Tibial artery (tissue), 4 donors: Measurements from ENCODE around the gene TEAD1.

Experiments
- DNase-seq, 2 donors: peaks; one replicate each; pipeline ENCODE4 v3.0.0-alpha.2; 2019
- H3K27ac ChIP-seq, 2 donors: fragments of 200-600 bp; sonication (generic) in 1 of 2; 1 replicate in 1 of 2; 2 replicates in 1 of 2; pipeline ENCODE4 v1.5.1; 2018 to 2019; ENCODE audit warnings: mild to moderate bottlenecking in 1 of 2
- H3K27me3 ChIP-seq, 2 donors: fragments of 200-600 bp; sonication (generic) in 1 of 2; one replicate each; pipeline versions ENCODE4 v1.5.1 to v1.6.0; 2016 to 2019
- H3K36me3 ChIP-seq, 3 donors: fragments of 200-600 bp; sonication (generic) in 2 of 3; one replicate each; pipeline ENCODE4 v1.5.1; 2016 to 2019; ENCODE audit warnings: mild to moderate bottlenecking in 2 of 3
- H3K4me1 ChIP-seq, 4 donors: fragments of 200-600 bp; sonication (generic) in 2 of 4; 1 replicate in 3 of 4; 2 replicates in 1 of 4; pipeline ENCODE4 v1.5.1; 2016 to 2019
- H3K4me3 ChIP-seq, 2 donors: fragments of 200-600 bp; sonication (generic) in 1 of 2; 1 replicate in 1 of 2; 2 replicates in 1 of 2; pipeline ENCODE4 v1.5.1; 2018 to 2019; ENCODE audit warnings: mild to moderate bottlenecking in 2 of 2
- H3K9me3 ChIP-seq, 3 donors: fragments of 200-600 bp; sonication (generic) in 1 of 3; one replicate each; pipeline ENCODE4 v1.5.1; 2016 to 2019
- intact Hi-C: fragments of 100-400 bp; cut with DNase I; formaldehyde crosslinking; loops from one replicate; pipeline ENCODE4 v1.15.0; 2023; ENCODE audit warnings: low total_unique reads
- TF ChIP-seq, protein P1 (sequence below), 2 experiments: fragments of 200-600 bp in 1 of 2; fragments of 450-650 bp in 1 of 2; IDR thresholded peaks; one replicate each; pipeline ENCODE4 v1.5.1; 2017 to 2019; ENCODE audit warnings: antibody characterized with exemption in 2 of 2, mild to moderate bottlenecking in 1 of 2, moderate library complexity in 1 of 2

The TEAD1 gene

DNA sequence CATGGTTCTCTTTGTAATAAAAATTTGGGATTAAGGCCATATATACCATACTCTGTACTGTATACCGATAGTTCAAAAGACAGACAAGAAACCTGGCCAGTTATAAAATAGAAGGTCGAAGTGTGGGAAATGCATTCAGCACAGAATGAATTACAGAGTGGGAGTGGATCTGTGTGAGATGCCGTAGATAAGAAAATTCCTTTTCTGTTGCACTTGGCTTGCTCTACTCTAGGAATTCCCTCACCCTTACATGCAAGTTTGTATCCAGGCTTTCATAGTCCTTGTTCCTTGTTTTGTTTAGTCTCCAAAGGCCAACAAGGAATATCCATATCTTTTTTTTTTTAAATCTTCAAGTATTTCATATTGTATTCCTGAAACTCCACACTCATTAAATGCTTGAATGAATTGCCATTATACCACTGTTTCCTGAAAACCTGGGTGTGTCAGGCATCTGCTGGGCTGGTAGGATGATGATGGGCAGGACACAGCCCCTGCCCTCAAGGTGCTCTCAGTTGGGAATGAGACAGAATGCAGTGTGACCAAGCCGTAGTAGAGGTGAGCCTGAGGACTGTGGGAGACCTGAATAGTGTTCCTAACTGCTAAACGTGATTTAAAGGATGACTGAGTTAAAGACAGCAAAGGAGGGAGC, 53.5 kb downstream of the TEAD1 start:
- Histone ChIP-seq H3K9me3 (no peaks in the 10 kb centered on the region), H3K4me1 (peaks cover 0 to 35% (median 14%) of the 10 kb centered on the region in 4 donors), H3K27ac (no peak overlapping the region), H3K36me3 (no peaks in the 10 kb centered on the region), H3K4me3 (no peak overlapping the region), H3K27me3 (no peaks in the 10 kb centered on the region)
- TF ChIP-seq, protein P1, sequence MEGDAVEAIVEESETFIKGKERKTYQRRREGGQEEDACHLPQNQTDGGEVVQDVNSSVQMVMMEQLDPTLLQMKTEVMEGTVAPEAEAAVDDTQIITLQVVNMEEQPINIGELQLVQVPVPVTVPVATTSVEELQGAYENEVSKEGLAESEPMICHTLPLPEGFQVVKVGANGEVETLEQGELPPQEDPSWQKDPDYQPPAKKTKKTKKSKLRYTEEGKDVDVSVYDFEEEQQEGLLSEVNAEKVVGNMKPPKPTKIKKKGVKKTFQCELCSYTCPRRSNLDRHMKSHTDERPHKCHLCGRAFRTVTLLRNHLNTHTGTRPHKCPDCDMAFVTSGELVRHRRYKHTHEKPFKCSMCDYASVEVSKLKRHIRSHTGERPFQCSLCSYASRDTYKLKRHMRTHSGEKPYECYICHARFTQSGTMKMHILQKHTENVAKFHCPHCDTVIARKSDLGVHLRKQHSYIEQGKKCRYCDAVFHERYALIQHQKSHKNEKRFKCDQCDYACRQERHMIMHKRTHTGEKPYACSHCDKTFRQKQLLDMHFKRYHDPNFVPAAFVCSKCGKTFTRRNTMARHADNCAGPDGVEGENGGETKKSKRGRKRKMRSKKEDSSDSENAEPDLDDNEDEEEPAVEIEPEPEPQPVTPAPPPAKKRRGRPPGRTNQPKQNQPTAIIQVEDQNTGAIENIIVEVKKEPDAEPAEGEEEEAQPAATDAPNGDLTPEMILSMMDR (IDR thresholded peaks at IDR 0.05): no peak
- DNase-seq: no peak
- intact Hi-C loops: no loop called here

DNA sequence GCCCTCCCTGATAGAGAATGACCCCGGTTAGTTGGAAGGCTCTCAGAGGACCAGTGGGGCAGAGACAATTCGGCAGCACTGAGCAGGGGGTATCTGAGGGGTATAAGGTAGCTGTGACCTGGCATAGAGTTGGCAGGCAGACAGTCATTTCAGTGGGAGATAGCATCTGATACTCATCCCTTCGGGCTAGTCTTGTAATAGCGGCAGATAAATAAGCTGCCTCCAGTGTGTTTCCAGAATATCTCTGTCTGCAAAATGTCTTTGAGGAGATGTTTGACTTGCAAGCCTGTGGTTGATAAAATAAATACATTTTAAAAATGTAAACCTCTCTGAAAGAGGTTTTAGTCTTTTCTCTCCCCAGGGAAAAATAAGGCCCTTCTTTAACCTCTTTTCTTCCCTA, 54.2 kb downstream of the TEAD1 start:
- no peaks in the 10 kb centered on the region for H3K36me3 ChIP-seq
- no peaks in the 10 kb centered on the region for H3K9me3 ChIP-seq
- intact Hi-C loops: no loop called here
- peaks cover 0 to 29% (median 14%) of the 10 kb centered on the region in 4 donors for H3K4me1 ChIP-seq
- H3K27me3 ChIP-seq: no peaks in the 10 kb centered on the region
- TF ChIP-seq, protein P1 (IDR thresholded peaks at IDR 0.05): no peak
- DNase-seq: no peak
- no peak overlapping the region for H3K4me3 ChIP-seq
- no peak overlapping the region for H3K27ac ChIP-seq

DNA sequence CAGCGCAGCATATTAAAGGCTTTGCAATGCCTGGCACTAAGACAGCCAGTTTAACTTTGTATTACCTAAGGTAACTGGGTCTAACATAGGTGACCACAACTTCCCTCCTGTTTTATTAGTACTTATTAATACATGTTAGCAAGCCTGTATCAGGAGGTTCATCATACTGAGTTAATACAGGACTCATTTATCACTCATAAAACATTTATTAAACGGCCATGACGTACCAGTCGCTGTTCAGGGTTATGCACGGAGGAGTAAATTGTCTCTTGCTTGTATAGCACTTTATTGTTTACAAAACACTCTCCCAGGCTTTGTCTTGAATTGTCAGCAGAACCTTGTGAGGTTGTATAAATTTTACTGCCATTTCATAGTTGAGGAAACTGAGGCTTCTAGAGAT, 55.7 kb downstream of the TEAD1 start:
- intact Hi-C loops: no loop called here
- DNase-seq: no peak
- TF ChIP-seq, protein P1 (IDR thresholded peaks at IDR 0.05): no peak
- no peaks in the 10 kb centered on the region for H3K27me3 ChIP-seq
- no peak overlapping the region for H3K4me3 ChIP-seq
- no peaks in the 10 kb centered on the region for H3K9me3 ChIP-seq
- H3K27ac ChIP-seq: no peak overlapping the region
- H3K4me1 ChIP-seq: peaks cover 0 to 23% (median 11%) of the 10 kb centered on the region in 4 donors
- H3K36me3 ChIP-seq: no peaks in the 10 kb centered on the region

DNA sequence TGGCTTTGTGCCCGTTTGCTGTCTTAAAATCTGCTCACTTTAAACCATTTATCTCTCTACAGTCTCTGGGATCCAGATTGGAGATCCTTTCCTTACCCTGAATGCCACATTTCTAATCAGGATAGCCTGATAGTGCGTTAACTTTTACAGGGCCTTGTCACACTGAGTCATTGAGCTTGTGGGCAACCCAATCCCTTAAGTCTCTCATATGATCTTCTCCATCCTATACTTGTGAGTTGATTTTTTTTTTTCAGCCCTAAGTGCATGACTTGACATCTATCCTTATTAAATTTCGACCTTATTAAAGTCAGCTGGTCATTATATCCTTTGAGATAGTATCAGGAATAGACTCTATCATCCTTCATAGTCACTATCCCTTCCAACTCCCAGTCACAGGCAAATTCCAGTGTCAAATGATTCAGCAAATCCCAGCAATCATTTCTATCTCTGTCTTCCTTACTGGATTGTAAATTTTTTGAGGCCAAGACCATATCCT, 57.7 kb downstream of the TEAD1 start:
- DNase-seq: no peak
- intact Hi-C loops: no loop called here
- H3K27ac ChIP-seq: no peak overlapping the region
- H3K27me3 ChIP-seq: no peaks in the 10 kb centered on the region
- TF ChIP-seq, protein P1 (IDR thresholded peaks at IDR 0.05): no peak
- H3K4me1 ChIP-seq: peaks cover 0 to 21% (median 8%) of the 10 kb centered on the region in 4 donors
- no peak overlapping the region for H3K4me3 ChIP-seq
- H3K36me3 ChIP-seq: no peaks in the 10 kb centered on the region
- H3K9me3 ChIP-seq: no peaks in the 10 kb centered on the region

DNA sequence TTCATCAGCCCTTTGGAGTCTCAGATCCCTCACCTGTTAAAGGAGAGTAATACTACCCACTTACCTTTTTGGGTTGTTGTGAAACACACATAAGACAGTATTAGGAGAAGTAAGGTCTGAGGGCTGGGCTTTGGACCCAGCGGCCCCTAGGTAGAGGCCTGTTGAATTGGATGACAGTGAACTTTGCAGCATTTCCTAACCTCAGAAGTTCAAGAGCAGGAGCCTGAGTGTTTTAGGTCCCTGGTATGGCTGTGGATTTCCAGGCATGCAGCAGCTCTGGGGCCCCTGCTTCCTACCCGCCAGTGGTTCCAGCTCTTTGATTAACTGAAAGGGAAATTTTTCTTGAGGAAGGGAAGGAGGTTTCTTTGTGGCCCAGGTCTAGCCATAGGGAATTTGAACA, 58.9 kb downstream of the TEAD1 start:
- H3K9me3 ChIP-seq: no peaks in the 10 kb centered on the region
- H3K36me3 ChIP-seq: no peaks in the 10 kb centered on the region
- DNase-seq: no peak
- TF ChIP-seq, protein P1 (IDR thresholded peaks at IDR 0.05): no peak
- intact Hi-C loops: no loop called here
- no peak overlapping the region for H3K27ac ChIP-seq
- H3K4me1 ChIP-seq: peaks cover 0 to 9% (median 2%) of the 10 kb centered on the region in 4 donors
- H3K4me3 ChIP-seq: no peak overlapping the region
- no peaks in the 10 kb centered on the region for H3K27me3 ChIP-seq
